ENCODE data around the gene LHPP.

The LHPP gene

GRCh38 chr10:124470544-124471434 lies 9.2 kb downstream of the LHPP start:
- DNase-seq: no peak

- no peak for DNase-seq
These were observed 10.4 kb downstream of the LHPP start for GRCh38 chr10:124472071-124472470.

GRCh38 chr10:124473070-124473469 lies 11.4 kb downstream of the LHPP start:
- DNase-seq: no peak

GRCh38 chr10:124474514-124475070 lies 13.0 kb downstream of the LHPP start:
- DNase-seq: no peak

- no peak for DNase-seq
These were observed 14.6 kb downstream of the LHPP start for GRCh38 chr10:124476043-124476725.

- no peak for DNase-seq
These were observed 16.2 kb downstream of the LHPP start for GRCh38 chr10:124477614-124478363.

- no peak for DNase-seq
These were observed 16.9 kb downstream of the LHPP start for GRCh38 chr10:124478515-124478914.

GRCh38 chr10:124480860-124481259 lies 19.2 kb downstream of the LHPP start:
- DNase-seq: no peak

GRCh38 chr10:124481717-124482116 lies 20.1 kb downstream of the LHPP start:
- no peak for DNase-seq

- DNase-seq: no peak
These were observed 20.7 kb downstream of the LHPP start for GRCh38 chr10:124482236-124482800.

GRCh38 chr10:124482876-124483275 lies 21.3 kb downstream of the LHPP start:
- DNase-seq: no peak

- no peak for DNase-seq
These were observed 22.4 kb downstream of the LHPP start for GRCh38 chr10:124484031-124484430.

- no peak for DNase-seq
These were observed 23.0 kb downstream of the LHPP start for GRCh38 chr10:124484661-124485060.

- no peak for DNase-seq
These were observed 25.0 kb downstream of the LHPP start for GRCh38 chr10:124486635-124487034.

GRCh38 chr10:124491105-124491504 lies 29.5 kb downstream of the LHPP start:
- no peak for DNase-seq

GRCh38 chr10:124492266-124492665 lies 30.6 kb downstream of the LHPP start:
- DNase-seq: no peak

- no peak for DNase-seq
These were observed 31.7 kb downstream of the LHPP start for GRCh38 chr10:124493214-124493882.

GRCh38 chr10:124494046-124494807 lies 32.6 kb downstream of the LHPP start:
- no peak for DNase-seq

- no peak for DNase-seq
These were observed 33.5 kb downstream of the LHPP start for GRCh38 chr10:124495162-124495561.

GRCh38 chr10:124495725-124496124 lies 34.1 kb downstream of the LHPP start:
- no peak for DNase-seq

GRCh38 chr10:124496150-124496549 lies 34.5 kb downstream of the LHPP start:
- DNase-seq: no peak
